ENCODE results near the gene PTTG1.

DNA sequence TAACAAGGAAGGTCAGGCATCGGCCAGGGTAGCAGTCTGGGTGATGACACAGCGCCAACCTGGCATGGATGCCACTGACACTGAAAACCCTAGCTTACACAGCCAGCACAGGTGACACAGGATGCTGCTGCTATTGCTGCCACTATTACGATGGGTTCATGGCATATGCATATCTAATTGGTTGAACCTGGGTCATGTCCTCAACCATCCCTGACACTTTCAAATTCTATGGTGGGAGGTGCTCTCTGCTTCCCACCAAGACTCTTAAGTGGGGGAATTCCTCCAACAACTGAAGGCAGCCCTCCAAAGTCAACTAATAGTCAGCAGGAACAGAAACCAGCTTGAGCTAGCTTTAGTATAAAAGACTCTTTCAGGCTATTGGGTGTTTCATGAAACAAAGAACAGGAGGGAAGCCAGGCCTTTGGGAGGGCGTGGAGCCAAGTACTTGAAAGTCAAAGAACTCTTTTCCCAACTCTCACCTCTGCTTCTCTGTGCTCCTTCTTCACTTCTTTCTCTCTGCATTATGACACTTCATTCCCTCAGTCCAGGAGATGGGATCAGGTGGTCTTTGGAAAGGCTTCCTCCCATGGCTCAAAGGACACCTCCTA is 21.3 kb downstream of the PTTG1 start:
- TF ChIP-seq, protein P1, sequence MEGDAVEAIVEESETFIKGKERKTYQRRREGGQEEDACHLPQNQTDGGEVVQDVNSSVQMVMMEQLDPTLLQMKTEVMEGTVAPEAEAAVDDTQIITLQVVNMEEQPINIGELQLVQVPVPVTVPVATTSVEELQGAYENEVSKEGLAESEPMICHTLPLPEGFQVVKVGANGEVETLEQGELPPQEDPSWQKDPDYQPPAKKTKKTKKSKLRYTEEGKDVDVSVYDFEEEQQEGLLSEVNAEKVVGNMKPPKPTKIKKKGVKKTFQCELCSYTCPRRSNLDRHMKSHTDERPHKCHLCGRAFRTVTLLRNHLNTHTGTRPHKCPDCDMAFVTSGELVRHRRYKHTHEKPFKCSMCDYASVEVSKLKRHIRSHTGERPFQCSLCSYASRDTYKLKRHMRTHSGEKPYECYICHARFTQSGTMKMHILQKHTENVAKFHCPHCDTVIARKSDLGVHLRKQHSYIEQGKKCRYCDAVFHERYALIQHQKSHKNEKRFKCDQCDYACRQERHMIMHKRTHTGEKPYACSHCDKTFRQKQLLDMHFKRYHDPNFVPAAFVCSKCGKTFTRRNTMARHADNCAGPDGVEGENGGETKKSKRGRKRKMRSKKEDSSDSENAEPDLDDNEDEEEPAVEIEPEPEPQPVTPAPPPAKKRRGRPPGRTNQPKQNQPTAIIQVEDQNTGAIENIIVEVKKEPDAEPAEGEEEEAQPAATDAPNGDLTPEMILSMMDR (conservative IDR thresholded peaks at IDR 0.05; ENCODE audit: low read depth, low read length), result no peak
- TF ChIP-seq POLR2A (IDR thresholded peaks at IDR 0.05; ENCODE audit: low read depth, low read length), result no peak
- TF ChIP-seq, protein P2, sequence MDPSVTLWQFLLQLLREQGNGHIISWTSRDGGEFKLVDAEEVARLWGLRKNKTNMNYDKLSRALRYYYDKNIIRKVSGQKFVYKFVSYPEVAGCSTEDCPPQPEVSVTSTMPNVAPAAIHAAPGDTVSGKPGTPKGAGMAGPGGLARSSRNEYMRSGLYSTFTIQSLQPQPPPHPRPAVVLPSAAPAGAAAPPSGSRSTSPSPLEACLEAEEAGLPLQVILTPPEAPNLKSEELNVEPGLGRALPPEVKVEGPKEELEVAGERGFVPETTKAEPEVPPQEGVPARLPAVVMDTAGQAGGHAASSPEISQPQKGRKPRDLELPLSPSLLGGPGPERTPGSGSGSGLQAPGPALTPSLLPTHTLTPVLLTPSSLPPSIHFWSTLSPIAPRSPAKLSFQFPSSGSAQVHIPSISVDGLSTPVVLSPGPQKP (IDR thresholded peaks at IDR 0.05; ENCODE audit: borderline replicate concordance, low read depth, low read length), result no peak
- TF ChIP-seq CEBPB (IDR thresholded peaks at IDR 0.05; ENCODE audit: low read depth, low read length), result no peak
- TF ChIP-seq BHLHE40 (IDR thresholded peaks at IDR 0.05; ENCODE audit: low read depth, low read length), result no peak
- no peak for TF ChIP-seq SMC3 (IDR thresholded peaks at IDR 0.05; ENCODE audit: low read depth, low read length)
- TF ChIP-seq RAD21 (IDR thresholded peaks at IDR 0.05; ENCODE audit: low read length), result no peak
- TF ChIP-seq RFX5 (IDR thresholded peaks at IDR 0.05; ENCODE audit: low read depth, low read length), result no peak
- TF ChIP-seq CHD1 (IDR thresholded peaks at IDR 0.05; ENCODE audit: low read depth, low read length), result no peak
- no peak for TF ChIP-seq MXI1 (IDR thresholded peaks at IDR 0.05; ENCODE audit: borderline replicate concordance, low read depth, low read length)
- no peak for TF ChIP-seq RCOR1 (IDR thresholded peaks at IDR 0.05; ENCODE audit: insufficient replicate concordance, low read length)

Data from IMR-90 (cell line).